Epithelial cell of alveolus of lung (primary cell): ENCODE measurements around the gene OR2T1. TPM values are rescaled to one million over a fixed set of nuclear protein-coding genes. Genes with fewer than 3 reads are reported as not detected.

Experiments used
- total RNA-seq: library from RNA; depleted of rRNA; stranded (reverse); fragments of >200 nt; gene quantifications from 2 replicates; pipeline ENCODE4 v1.2.1, GENCODE V29; 2015

The OR2T1 gene, protein sequence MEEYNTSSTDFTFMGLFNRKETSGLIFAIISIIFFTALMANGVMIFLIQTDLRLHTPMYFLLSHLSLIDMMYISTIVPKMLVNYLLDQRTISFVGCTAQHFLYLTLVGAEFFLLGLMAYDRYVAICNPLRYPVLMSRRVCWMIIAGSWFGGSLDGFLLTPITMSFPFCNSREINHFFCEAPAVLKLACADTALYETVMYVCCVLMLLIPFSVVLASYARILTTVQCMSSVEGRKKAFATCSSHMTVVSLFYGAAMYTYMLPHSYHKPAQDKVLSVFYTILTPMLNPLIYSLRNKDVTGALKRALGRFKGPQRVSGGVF
- not detected in 2 replicates for total RNA-seq

DNA sequence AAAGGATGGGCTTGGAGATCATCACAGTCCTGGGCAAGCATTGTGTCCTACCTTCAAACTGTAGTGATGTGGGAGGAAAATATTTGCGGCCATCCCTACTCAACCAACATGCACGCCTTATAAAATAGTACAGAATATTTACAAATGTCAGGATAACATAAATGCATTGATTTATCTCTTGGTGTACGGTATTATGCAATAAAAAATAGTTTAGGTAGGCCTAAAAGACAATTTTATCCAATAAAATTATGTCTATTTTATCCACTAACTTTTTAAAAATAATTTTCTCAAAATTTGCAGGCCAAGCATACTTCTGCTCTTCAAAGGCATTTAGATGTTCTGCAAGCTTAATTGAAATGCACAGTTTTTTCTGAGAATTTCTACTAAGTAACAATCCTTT, at the start of gene OR2T1:
TSS of gene OR2T1 (plus strand) at position 301 of the 400 bp plus-strand sequence. CDS start 3,100 bp downstream, outside the sequence.

GRCh38 chr1:248361121-248361715, 41.6 kb upstream of the OR2T1 start, which contains the start of gene OR2T4:
TSS of gene OR2T4 (plus strand) at chr1:248361665. CDS start at chr1:248361665, 0 bp downstream.

DNA sequence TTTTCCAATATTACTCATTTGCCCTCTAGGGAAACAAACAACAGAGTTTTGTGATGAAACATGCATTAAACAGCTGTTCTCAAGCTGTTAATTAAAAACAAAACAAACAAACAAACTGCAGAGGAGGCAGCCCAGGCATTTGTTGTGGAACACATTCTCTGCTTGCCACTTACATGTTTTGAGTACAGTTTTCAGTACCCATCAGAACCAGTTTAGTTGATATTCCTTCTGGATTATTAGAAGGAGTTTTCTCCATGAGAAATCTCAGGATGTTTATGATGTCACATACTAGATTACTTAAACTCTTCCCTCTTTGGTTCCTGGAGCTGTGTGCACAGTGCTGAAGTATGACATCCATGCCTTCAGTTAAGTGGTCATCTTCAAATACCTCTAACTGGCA, 27.4 kb upstream of the OR2T1 start, which contains the start of gene OR2T6:
TSS of gene OR2T6 (plus strand) at position 301 of the 400 bp plus-strand sequence. CDS start 11,863 bp downstream, outside the sequence.

DNA sequence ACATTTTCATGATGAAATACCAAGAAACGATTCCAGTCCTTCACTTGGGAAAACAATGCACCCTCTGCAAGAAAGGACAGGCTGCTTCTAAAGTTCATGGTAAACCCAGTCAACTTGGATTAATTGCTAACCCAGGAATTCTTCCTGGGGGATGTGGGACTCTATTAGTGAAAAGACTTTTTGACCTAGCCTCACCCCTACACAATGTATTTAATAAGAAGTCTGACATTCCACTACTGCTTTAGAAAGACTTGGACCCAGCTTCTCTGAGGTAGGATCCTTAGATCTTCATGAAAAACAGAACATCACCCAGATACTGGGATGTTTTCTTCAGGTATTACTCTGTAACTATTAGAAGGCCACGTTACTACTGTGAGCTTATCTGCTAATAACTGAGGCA, 42.6 kb downstream of the OR2T1 start, which contains the start of gene OR2T2:
TSS of gene OR2T2 (plus strand) at position 239 of the 400 bp plus-strand sequence. CDS start 7,161 bp downstream, outside the sequence.

Other genes with a start within 250 kb of the OR2T1 start
- gene OR2M2, start 228.2 kb upstream of the OR2T1 start, total RNA-seq: not detected in 2 replicates
- not detected in 2 replicates for gene OR2M3, start 205.8 kb upstream of the OR2T1 start, total RNA-seq
- not detected in 2 replicates for gene OR2M4, start 171.6 kb upstream of the OR2T1 start, total RNA-seq
- gene OR2T33, start 125.1 kb upstream of the OR2T1 start, total RNA-seq: not detected in 2 replicates
- not detected in 2 replicates for gene OR2T12, start 99.6 kb upstream of the OR2T1 start, total RNA-seq
- not detected in 2 replicates for gene OR2M7, start 78.5 kb upstream of the OR2T1 start, total RNA-seq
- not detected in 2 replicates for gene OR14C36, start 54.3 kb upstream of the OR2T1 start, total RNA-seq
- not detected in 2 replicates for gene OR2T4, start 41.4 kb upstream of the OR2T1 start, total RNA-seq
- not detected in 2 replicates for gene OR2T6, start 27.3 kb upstream of the OR2T1 start, total RNA-seq
- gene OR2T2, start 42.6 kb downstream of the OR2T1 start, total RNA-seq: not detected in 2 replicates
- not detected in 2 replicates for gene OR2T3, start 70.3 kb downstream of the OR2T1 start, total RNA-seq
- not detected in 2 replicates for gene OR2T5, start 85.5 kb downstream of the OR2T1 start, total RNA-seq
- not detected in 2 replicates for gene OR2G6, start 105.0 kb downstream of the OR2T1 start, total RNA-seq
- not detected in 2 replicates for gene OR2T29, start 159.7 kb downstream of the OR2T1 start, total RNA-seq
- not detected in 2 replicates for gene OR2T34, start 171.7 kb downstream of the OR2T1 start, total RNA-seq
- gene OR2T10, start 194.7 kb downstream of the OR2T1 start, total RNA-seq: not detected in 2 replicates
- gene OR2T11, start 232.0 kb downstream of the OR2T1 start, total RNA-seq: not detected in 2 replicates
- not detected in 2 replicates for gene OR2T35, start 242.2 kb downstream of the OR2T1 start, total RNA-seq